Glutamatergic neuron (in vitro differentiated cells): ENCODE results near the gene ARAF. TPM values are rescaled to one million over a fixed set of nuclear protein-coding genes. Genes with fewer than 3 reads are reported as not detected.

Experiments used
- DNase-seq: peaks from one replicate; pipeline ENCODE4 v3.0.0; 2022
- H3K27ac Mint-ChIP-seq: one replicate; pipeline ENCODE4 v1.8.0; 2020; ENCODE audit warnings: mild to moderate bottlenecking, mixed read lengths, inconsistent platforms; ENCODE audit not compliant: unreplicated experiment
- H3K27me3 Mint-ChIP-seq: one replicate; pipeline ENCODE4 v1.8.0; 2020; ENCODE audit warnings: mild to moderate bottlenecking, moderate library complexity, mixed read lengths, inconsistent platforms; ENCODE audit not compliant: unreplicated experiment
- H3K36me3 Mint-ChIP-seq: one replicate; pipeline ENCODE4 v1.8.0; 2020; ENCODE audit warnings: mild to moderate bottlenecking, mixed read lengths, inconsistent platforms; ENCODE audit not compliant: unreplicated experiment
- H3K4me1 Mint-ChIP-seq: one replicate; pipeline ENCODE4 v1.8.0; 2020; ENCODE audit warnings: mild to moderate bottlenecking, low read depth, mixed read lengths, inconsistent platforms; ENCODE audit not compliant: unreplicated experiment
- H3K4me3 Mint-ChIP-seq: one replicate; pipeline ENCODE4 v1.8.0; 2020; ENCODE audit warnings: mild to moderate bottlenecking, mixed read lengths, inconsistent platforms; ENCODE audit not compliant: unreplicated experiment
- H3K9me3 Mint-ChIP-seq: one replicate; pipeline ENCODE4 v1.8.0; 2020; ENCODE audit warnings: mild to moderate bottlenecking, moderate library complexity, mixed read lengths, inconsistent platforms; ENCODE audit not compliant: unreplicated experiment
- total RNA-seq: library from RNA; stranded (reverse); fragmentation: NEBNext Ultra II Directional; extraction: Animal tissue kit (Norgen Biotek cat#: 25700); gene quantifications from one replicate; pipeline ENCODE4 v1.2.1, GENCODE V29; 2021; ENCODE audit not compliant: unreplicated experiment
- TF ChIP-seq, protein P1 (sequence below): fragments of 200-600 bp; sonication (generic); IDR thresholded peaks from one replicate; pipeline ENCODE4 v1.5.0; 2021; ENCODE audit not compliant: partially characterized antibody, unreplicated experiment

Gene ARAF
- total RNA-seq, 1 donor from 2014 or later: 25.5 TPM

GRCh38 chrX:47578692-47579091 lies 17.7 kb downstream of the ARAF start:
- Mint-ChIP-seq H3K36me3 (no peaks in the 10 kb centered on the region), H3K27me3 (peaks cover 6% of the 10 kb centered on the region), H3K4me3 (no peak overlapping the region), H3K4me1 (peaks cover 7% of the 10 kb centered on the region), H3K27ac (no peak overlapping the region), H3K9me3 (peaks cover 2% of the 10 kb centered on the region)
- TF ChIP-seq, protein P1, sequence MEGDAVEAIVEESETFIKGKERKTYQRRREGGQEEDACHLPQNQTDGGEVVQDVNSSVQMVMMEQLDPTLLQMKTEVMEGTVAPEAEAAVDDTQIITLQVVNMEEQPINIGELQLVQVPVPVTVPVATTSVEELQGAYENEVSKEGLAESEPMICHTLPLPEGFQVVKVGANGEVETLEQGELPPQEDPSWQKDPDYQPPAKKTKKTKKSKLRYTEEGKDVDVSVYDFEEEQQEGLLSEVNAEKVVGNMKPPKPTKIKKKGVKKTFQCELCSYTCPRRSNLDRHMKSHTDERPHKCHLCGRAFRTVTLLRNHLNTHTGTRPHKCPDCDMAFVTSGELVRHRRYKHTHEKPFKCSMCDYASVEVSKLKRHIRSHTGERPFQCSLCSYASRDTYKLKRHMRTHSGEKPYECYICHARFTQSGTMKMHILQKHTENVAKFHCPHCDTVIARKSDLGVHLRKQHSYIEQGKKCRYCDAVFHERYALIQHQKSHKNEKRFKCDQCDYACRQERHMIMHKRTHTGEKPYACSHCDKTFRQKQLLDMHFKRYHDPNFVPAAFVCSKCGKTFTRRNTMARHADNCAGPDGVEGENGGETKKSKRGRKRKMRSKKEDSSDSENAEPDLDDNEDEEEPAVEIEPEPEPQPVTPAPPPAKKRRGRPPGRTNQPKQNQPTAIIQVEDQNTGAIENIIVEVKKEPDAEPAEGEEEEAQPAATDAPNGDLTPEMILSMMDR: no peak
- no peak for DNase-seq

DNA sequence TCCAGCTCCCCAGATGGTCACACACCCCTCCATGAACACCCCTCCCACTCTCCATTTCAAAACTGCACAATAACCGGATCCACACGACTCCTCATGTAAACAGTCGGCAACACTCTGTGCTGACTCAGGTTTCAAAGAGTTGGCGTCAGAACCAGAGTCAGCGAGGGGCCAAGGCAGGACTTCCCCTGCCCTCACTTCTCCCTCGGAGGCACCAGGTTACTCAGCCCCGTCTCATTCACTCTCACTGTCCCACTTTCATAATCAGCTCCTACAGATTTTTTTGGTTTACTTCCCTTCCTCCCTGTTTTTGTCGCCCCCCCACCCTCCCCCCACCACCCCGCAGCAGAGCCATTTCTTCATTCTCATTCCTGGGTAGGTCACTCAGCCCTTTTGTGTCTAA lies 18.5 kb downstream of the ARAF start:
- H3K4me3 Mint-ChIP-seq: no peak overlapping the region
- H3K27ac Mint-ChIP-seq: no peak overlapping the region
- DNase-seq: no peak
- no peaks in the 10 kb centered on the region for H3K36me3 Mint-ChIP-seq
- H3K4me1 Mint-ChIP-seq: peaks cover 7% of the 10 kb centered on the region
- peaks cover 2% of the 10 kb centered on the region for H3K9me3 Mint-ChIP-seq
- peaks cover 6% of the 10 kb centered on the region for H3K27me3 Mint-ChIP-seq
- TF ChIP-seq, protein P1: no peak

GRCh38 chrX:47581731-47582647 lies 21.0 kb downstream of the ARAF start, which contains the start of gene TIMP1:
Gene TIMP1, plus strand, starts transcription at chrX:47582436. Its CDS starts 980 bp downstream, at chrX:47583416.
- DNase-seq: peak; percentile 77
- Mint-ChIP-seq H3K27me3 (peaks cover 3% of the 10 kb centered on the region), H3K4me3 (peak within 1 kb of the TSS; percentile 38), H3K4me1 (peaks cover 7% of the 10 kb centered on the region), H3K27ac (peak within 1 kb of the TSS; percentile 64), H3K36me3 (no peaks in the 10 kb centered on the region), H3K9me3 (peaks cover 3% of the 10 kb centered on the region)
- TF ChIP-seq, protein P1: no peak

DNA sequence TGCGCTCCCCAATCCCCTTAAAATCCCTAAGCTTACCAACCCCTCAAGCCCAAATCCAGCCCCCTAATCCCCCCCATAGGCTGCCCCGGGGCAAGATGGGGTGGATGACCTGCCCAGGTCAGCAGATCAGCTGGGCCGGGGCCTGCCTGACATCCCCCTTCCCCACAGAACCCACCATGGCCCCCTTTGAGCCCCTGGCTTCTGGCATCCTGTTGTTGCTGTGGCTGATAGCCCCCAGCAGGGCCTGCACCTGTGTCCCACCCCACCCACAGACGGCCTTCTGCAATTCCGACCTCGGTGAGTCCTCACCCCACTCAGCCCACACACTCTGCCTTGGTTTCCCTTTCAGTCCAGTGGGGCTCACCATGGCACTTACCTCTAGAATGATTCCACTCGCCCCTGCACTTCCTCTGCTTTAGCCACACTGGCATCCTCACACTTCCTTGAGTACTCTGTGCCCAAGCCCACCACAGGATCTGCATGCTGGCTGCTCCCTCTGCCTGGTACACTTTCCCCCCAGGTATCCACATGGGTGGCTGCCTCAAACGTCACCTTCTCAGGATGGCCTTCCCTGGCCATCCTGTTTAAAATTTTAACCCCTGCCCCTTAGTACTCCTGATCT lies 22.3 kb downstream of the ARAF start:
- H3K4me3 Mint-ChIP-seq: no peak overlapping the region
- no peaks in the 10 kb centered on the region for H3K36me3 Mint-ChIP-seq
- no peak for DNase-seq
- no peak overlapping the region for H3K27ac Mint-ChIP-seq
- peaks cover 2% of the 10 kb centered on the region for H3K4me1 Mint-ChIP-seq
- peaks cover 3% of the 10 kb centered on the region for H3K9me3 Mint-ChIP-seq
- peaks cover 2% of the 10 kb centered on the region for H3K27me3 Mint-ChIP-seq
- TF ChIP-seq, protein P1: no peak

DNA sequence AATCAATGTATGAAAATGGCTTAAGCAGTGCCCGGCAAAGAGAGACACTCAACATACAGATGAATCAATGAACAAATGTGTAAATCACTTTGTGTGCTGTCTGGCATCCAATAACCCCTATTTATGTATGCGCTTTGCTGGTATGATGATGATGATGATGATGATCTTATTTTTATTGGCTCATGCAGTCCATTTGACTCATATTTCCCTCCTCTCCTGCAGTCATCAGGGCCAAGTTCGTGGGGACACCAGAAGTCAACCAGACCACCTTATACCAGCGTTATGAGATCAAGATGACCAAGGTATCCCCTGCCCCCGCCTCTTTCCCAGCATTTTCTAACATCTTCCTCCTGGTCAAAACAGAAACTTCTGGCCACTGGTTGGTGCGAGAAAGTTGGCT lies 23.7 kb downstream of the ARAF start:
- H3K27ac Mint-ChIP-seq: no peak overlapping the region
- H3K36me3 Mint-ChIP-seq: no peaks in the 10 kb centered on the region
- H3K4me1 Mint-ChIP-seq: peaks cover 2% of the 10 kb centered on the region
- H3K27me3 Mint-ChIP-seq: peaks cover 2% of the 10 kb centered on the region
- peaks cover 3% of the 10 kb centered on the region for H3K9me3 Mint-ChIP-seq
- TF ChIP-seq, protein P1: no peak
- no peak for DNase-seq
- no peak overlapping the region for H3K4me3 Mint-ChIP-seq
